ENCODE data around the gene CDH23. TPM values are rescaled to one million over a fixed set of nuclear protein-coding genes. Genes with fewer than 3 reads are reported as not detected.
A peak's percentile ranks its signal among the peaks of the same experiment; 100 is the strongest.

CDH23 gene
- total and polyA plus RNA-seq, 9 of the 15 experiments (the other 6 are each of a cell fraction or from before 2014, with no cell fraction given): 0.18 to 1.2 (median 0.47) TPM

- Histone ChIP-seq H3K36me3 (ENCODE audit: control insufficient read depth, insufficient read depth, low read length) (no peaks in the 10 kb centered on the region), H3K4me3 (no peak overlapping the region), H3K79me2 (ENCODE audit: control insufficient read depth, insufficient read depth, low read length) (no peaks in the 10 kb centered on the region), H3K9ac (ENCODE audit: insufficient read depth in 1 of 2, low read depth in 2 of 2, low read length in 2 of 2) (peak overlapping the region in 1 of 2 experiments; percentile 65; a peak in 1 of 4 replicates), H2AFZ (ENCODE audit: low read depth, low read length) (peak overlapping the region; percentile 97), H3K4me2 (ENCODE audit: insufficient read depth, low read length) (no peak overlapping the region), H3K4me1 (replicated peaks in 1 of 2; ENCODE audit: control insufficient read depth in 2 of 2, insufficient read depth in 2 of 2, low read length in 2 of 2) (peaks cover 23 to 46% of the 10 kb centered on the region in 2 experiments; a peak in 4 of 5 replicates), H3K9me3 (replicated peaks; ENCODE audit: control insufficient read depth, insufficient read depth, low read depth, low read length) (no peaks in the 10 kb centered on the region), H3K27me3 (ENCODE audit: control insufficient read depth in 2 of 2, insufficient read depth in 2 of 2, low read length in 2 of 2) (no peaks in the 10 kb centered on the region), H3K27ac (ENCODE audit: extremely low read depth, low read depth, low read length) (no peak overlapping the region), H4K20me1 (replicated peaks; ENCODE audit: control insufficient read depth, insufficient read depth, low read length) (no peaks in the 10 kb centered on the region), H3K9me1 (ENCODE audit: control insufficient read depth, insufficient read depth, low read length) (no peaks in the 10 kb centered on the region)
- FAIRE-seq (peak; percentile 62), ATAC-seq (0 out of 3 replicates have a peak, but pooled peaks have one; percentile 24), DNase-seq (ENCODE audit: extremely low read depth in 1 of 4, low spot score in 3 of 4) (peak in 1 of 4 experiments; percentile 43)
- BruUV-seq (replicated peaks): no TSS peak
- POLR2A ChIA-PET: interaction anchor here (0.6 to 2.0 kb wide), 9 partner anchors 11 to 136 kb away, joined by 3 to 9 read pairs (median 4); no protein-coding TSS in a partner anchor
- intact Hi-C loops (cut with micrococcal nuclease): loop anchor here (5.0 kb wide), 1 partner anchor 85 kb away; no protein-coding TSS in a partner anchor
- in situ Hi-C loops (cut with MboI): no loop called here
- CTCF ChIA-PET (ENCODE audit: low intra/inter-chr PET ratio): no interaction called here
- 42% methylated on average over 9 of the region's 10 CpGs for WGBS (ENCODE audit: insufficient coverage, low coverage, missing lambda C conversion rate)
- no peak for TF ChIP-seq U2AF2 (optimal IDR thresholded peaks at IDR 0.05; ENCODE audit: low read depth, low read length)
- 0 out of 2 replicates have a peak, but pooled peaks have one; percentile 11 for TF ChIP-seq SMARCA4 (IDR thresholded peaks at IDR 0.05)
- TF ChIP-seq SOX6 (IDR thresholded peaks at IDR 0.05): no peak
- TF ChIP-seq, protein P1, sequence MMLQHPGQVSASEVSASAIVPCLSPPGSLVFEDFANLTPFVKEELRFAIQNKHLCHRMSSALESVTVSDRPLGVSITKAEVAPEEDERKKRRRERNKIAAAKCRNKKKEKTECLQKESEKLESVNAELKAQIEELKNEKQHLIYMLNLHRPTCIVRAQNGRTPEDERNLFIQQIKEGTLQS (IDR thresholded peaks at IDR 0.05): peak; percentile 55
- TF ChIP-seq, protein P1 (CRISPR knock-in tag; conservative IDR thresholded peaks at IDR 0.05): no peak
- peak; percentile 39 for TF ChIP-seq ZFP36 (IDR thresholded peaks at IDR 0.05; ENCODE audit: low read depth, low read length, partially characterized antibody)
- TF ChIP-seq TEAD4 (IDR thresholded peaks at IDR 0.05; ENCODE audit: low read length): peak; percentile 54; the same call in 1 of the 2 replicates
- TF ChIP-seq TEAD4 (CRISPR knock-in tag; IDR thresholded peaks at IDR 0.05; ENCODE audit: borderline replicate concordance): no peak
- peak; percentile 33; the same call in 1 of the 2 replicates for TF ChIP-seq NFE2 (IDR thresholded peaks at IDR 0.05; ENCODE audit: low read depth)
- no peak for TF ChIP-seq NR3C1 (CRISPR knock-in tag; IDR thresholded peaks at IDR 0.05)
- TF ChIP-seq EHMT2 (IDR thresholded peaks at IDR 0.05): peak; percentile 46; the same call in 1 of the 2 replicates
- 0 out of 2 replicates have a peak, but pooled peaks have one; percentile 12 for TF ChIP-seq DPF2 (IDR thresholded peaks at IDR 0.05)
- TF ChIP-seq SRSF3 (IDR thresholded peaks at IDR 0.05; ENCODE audit: insufficient read depth, low read length): no peak
- TF ChIP-seq, protein P2, sequence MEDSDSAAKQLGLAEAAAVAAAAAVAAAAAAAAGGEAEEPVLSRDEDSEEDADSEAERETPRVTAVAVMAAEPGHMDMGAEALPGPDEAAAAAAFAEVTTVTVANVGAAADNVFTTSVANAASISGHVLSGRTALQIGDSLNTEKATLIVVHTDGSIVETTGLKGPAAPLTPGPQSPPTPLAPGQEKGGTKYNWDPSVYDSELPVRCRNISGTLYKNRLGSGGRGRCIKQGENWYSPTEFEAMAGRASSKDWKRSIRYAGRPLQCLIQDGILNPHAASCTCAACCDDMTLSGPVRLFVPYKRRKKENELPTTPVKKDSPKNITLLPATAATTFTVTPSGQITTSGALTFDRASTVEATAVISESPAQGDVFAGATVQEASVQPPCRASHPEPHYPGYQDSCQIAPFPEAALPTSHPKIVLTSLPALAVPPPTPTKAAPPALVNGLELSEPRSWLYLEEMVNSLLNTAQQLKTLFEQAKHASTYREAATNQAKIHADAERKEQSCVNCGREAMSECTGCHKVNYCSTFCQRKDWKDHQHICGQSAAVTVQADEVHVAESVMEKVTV (CRISPR knock-in tag; IDR thresholded peaks at IDR 0.05): no peak
- no peak for TF ChIP-seq STAT6 (CRISPR knock-in tag; IDR thresholded peaks at IDR 0.05)
- TF ChIP-seq ARID1B (IDR thresholded peaks at IDR 0.05): 0 out of 2 replicates have a peak, but pooled peaks have one; percentile 19
- TF ChIP-seq FOSL1 (tag; conservative IDR thresholded peaks at IDR 0.05): peak; percentile 56; the same call in 1 of the 2 replicates
- TF ChIP-seq MYC (IDR thresholded peaks at IDR 0.05; ENCODE audit: low read depth, low read length): no peak
- TF ChIP-seq MYC (CRISPR knock-in tag; IDR thresholded peaks at IDR 0.05; ENCODE audit: borderline replicate concordance, low read depth): no peak
Measured at GRCh38 chr10:71622154-71622526, 225.4 kb downstream of the CDH23 start.
